ENCODE results near the gene PWP1.

PWP1 gene

DNA sequence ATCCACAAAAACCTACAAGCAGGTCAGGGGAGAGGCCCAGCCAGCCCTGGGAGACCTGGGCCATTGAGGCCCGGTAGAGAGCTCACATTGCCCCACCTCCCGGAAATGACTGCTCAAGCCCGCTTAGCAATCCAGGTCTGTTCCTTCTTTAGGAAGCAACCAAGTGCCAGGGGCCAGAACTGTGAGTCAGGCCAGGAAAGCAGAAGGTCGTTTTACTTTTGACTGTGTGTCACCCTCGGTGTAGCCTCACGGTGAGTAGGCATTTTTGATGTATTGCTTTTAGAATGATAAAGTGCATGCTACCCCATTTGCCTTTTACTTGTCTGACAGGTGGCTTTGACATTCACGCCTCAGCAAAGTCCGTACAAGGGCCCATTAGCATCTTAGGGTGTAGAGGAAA lies 25.4 kb upstream of the PWP1 start:
- TF ChIP-seq CTCF (IDR thresholded peaks at IDR 0.05) (no peak), ZFX (IDR thresholded peaks at IDR 0.05; ENCODE audit: borderline replicate concordance) (no peak)

DNA sequence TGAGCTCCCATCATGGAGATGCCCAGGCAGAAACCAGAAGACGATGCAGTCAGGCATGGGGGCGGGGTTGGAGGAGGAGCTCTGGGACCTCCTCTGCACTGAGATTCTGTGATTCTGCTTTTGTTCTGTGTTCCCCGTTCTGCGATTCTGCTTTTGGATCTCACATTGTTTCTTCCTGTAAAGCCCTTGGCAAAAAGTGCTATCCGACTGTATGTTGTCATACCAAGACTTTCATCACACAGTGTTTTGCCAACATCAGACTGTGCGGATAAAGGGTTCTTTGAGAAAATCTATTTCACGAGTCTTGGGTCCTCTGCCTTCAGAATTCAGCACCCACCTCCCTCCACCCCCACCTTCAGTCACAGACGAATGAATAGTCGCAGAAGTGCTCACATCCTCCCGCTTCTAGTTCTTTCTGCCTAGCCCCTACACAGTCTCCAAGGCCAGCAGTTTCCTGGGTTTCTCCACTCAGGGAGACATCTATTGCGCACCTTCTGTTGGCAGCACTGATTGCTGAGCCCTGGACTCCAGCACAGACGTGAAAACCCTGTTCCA lies 24.7 kb upstream of the PWP1 start:
- TF ChIP-seq ZFX (IDR thresholded peaks at IDR 0.05; ENCODE audit: borderline replicate concordance) (no peak), CTCF (IDR thresholded peaks at IDR 0.05) (no peak)
- no peak overlapping the region for H3K27ac ChIP-seq

More for the DNA sequence above, 25.4 kb upstream of the PWP1 start:
- no peak overlapping the region for H3K27ac ChIP-seq

DNA sequence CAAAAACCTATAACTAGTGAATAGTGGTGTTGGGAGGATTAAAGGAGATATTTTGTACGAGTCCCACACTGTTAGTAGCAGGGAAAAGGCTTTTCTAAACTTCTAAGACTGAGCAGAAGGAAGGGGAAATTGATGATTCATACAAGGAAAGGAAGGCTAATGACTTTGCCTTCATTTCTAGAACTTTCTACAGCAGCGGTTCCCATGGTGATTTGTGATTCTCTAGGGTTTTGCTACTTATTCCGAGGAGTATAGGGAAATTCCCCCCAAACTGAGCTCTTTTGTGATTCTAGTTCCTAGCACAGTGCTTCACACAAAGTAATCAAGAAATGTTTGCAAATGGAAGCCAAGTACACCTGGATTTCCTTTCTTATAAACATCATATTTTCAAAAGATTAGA lies 23.8 kb upstream of the PWP1 start:
- no peak overlapping the region for H3K27ac ChIP-seq
- TF ChIP-seq ZFX (IDR thresholded peaks at IDR 0.05; ENCODE audit: borderline replicate concordance), result no peak
- no peak for TF ChIP-seq CTCF (IDR thresholded peaks at IDR 0.05)

DNA sequence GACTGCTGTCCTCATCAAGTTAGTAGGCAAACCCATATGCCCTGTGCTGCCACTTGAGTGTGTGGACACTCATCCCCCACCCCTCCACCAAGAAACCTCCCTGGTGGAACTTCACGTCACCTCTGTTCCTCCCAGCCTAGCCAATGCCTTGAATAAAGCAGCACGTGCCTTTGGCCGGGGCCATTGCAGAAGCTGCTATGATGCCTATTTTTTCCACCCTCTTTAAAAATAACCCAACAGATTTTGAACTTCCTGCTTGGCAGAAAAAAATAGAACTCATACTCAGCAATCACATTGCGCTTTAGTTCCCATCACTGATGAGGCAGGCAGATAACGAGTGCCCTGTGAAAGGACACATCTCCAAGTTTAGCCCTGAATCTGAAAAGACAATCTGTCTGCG lies 23.1 kb upstream of the PWP1 start:
- no peak overlapping the region for H3K27ac ChIP-seq
- TF ChIP-seq CTCF (IDR thresholded peaks at IDR 0.05) (no peak), ZFX (IDR thresholded peaks at IDR 0.05; ENCODE audit: borderline replicate concordance) (no peak)

- TF ChIP-seq ZFX (IDR thresholded peaks at IDR 0.05; ENCODE audit: borderline replicate concordance) (no peak), CTCF (IDR thresholded peaks at IDR 0.05) (no peak)
- H3K27ac ChIP-seq, result no peak overlapping the region
Observed at GRCh38 chr12:107663277-107663676, 22.3 kb upstream of the PWP1 start.

- TF ChIP-seq CTCF (IDR thresholded peaks at IDR 0.05) (no peak), ZFX (IDR thresholded peaks at IDR 0.05; ENCODE audit: borderline replicate concordance) (no peak)
- H3K27ac ChIP-seq, result no peak overlapping the region
Observed at GRCh38 chr12:107666009-107666408, 19.6 kb upstream of the PWP1 start.

GRCh38 chr12:107667464-107667863 lies 18.1 kb upstream of the PWP1 start:
- H3K27ac ChIP-seq, result no peak overlapping the region
- no peak for TF ChIP-seq ZFX (IDR thresholded peaks at IDR 0.05; ENCODE audit: borderline replicate concordance)
- TF ChIP-seq CTCF (IDR thresholded peaks at IDR 0.05), result no peak

All from 22Rv1 (cell line).